Cardiac muscle cell (in vitro differentiated cells and primary cell): ENCODE measurements around the gene IQCH. TPM values are rescaled to one million over a fixed set of nuclear protein-coding genes. Genes with fewer than 3 reads are reported as not detected.

Source experiments
- DNase-seq, 2 donors: peaks; one replicate each; pipeline versions ENCODE4 v3.0.0 to v3.0.0-alpha.2; 2010 to 2017; ENCODE audit warnings: low read depth in 1 of 2, low spot score in 1 of 2
- H3K27ac ChIP-seq: fragments of 200-600 bp; sonication (generic); 2 replicates; pipeline ENCODE4 v1.5.1; 2016
- H3K27me3 ChIP-seq: fragments of 200-600 bp; sonication (generic); 2 replicates; pipeline ENCODE4 v1.6.0; 2016; ENCODE audit warnings: control low read depth
- H3K36me3 ChIP-seq: fragments of 200-600 bp; sonication (generic); 2 replicates; pipeline ENCODE4 v1.5.1; 2016; ENCODE audit warnings: control low read depth
- H3K4me1 ChIP-seq: fragments of 200-600 bp; sonication (generic); 2 replicates; pipeline ENCODE4 v1.8.1; 2017; ENCODE audit warnings: low read depth, mild to moderate bottlenecking, mixed run types
- H3K4me3 ChIP-seq: fragments of 200-600 bp; sonication (generic); 2 replicates; pipeline ENCODE4 v1.5.1; 2016; ENCODE audit warnings: mild to moderate bottlenecking
- H3K9me3 ChIP-seq: fragments of 200-600 bp; sonication (generic); 2 replicates; pipeline ENCODE4 v1.5.1; 2017; ENCODE audit warnings: low read depth, mild to moderate bottlenecking, control low read depth
- CTCF ChIP-seq: IDR thresholded peaks from 2 replicates; pipeline ENCODE4 v1.5.1; 2012; ENCODE audit warnings: low read depth, mild to moderate bottlenecking, low read length
- polyA plus RNA-seq: library from polyadenylated mRNA; unstranded; fragments of >200 nt; fragmentation: Nextera tagmentation; extraction: Ambion mirVana; gene quantifications from 2 replicates; pipeline ENCODE4 v1.2.1, GENCODE V29; 2016
- total RNA-seq: library from RNA; depleted of rRNA; stranded (reverse); fragments of >200 nt; gene quantifications from 2 replicates; pipeline ENCODE4 v1.2.3, GENCODE V29; 2016

The IQCH gene
- total and polyA plus RNA-seq, 2 experiments from 2014 or later, result 5.9 to 6.9 TPM

- no peak overlapping the region for H3K27ac ChIP-seq
- no peaks in the 10 kb centered on the region for H3K27me3 ChIP-seq
- no peaks in the 10 kb centered on the region for H3K36me3 ChIP-seq
- no peak overlapping the region for H3K4me3 ChIP-seq
- no peak for TF ChIP-seq CTCF
- no peaks in the 10 kb centered on the region for H3K9me3 ChIP-seq
- DNase-seq, result no peak
- no peaks in the 10 kb centered on the region for H3K4me1 ChIP-seq
Measured at GRCh38 chr15:67397139-67397538, 142.6 kb downstream of the IQCH start.

- Histone ChIP-seq H3K4me1 (no peaks in the 10 kb centered on the region), H3K9me3 (no peaks in the 10 kb centered on the region), H3K27ac (no peak overlapping the region), H3K36me3 (no peaks in the 10 kb centered on the region), H3K27me3 (no peaks in the 10 kb centered on the region), H3K4me3 (no peak overlapping the region)
- no peak for TF ChIP-seq CTCF
- no peak for DNase-seq
Measured at GRCh38 chr15:67399925-67400324, 145.3 kb downstream of the IQCH start.

GRCh38 chr15:67400890-67401289, 146.3 kb downstream of the IQCH start:
- H3K36me3 ChIP-seq, result no peaks in the 10 kb centered on the region
- no peak for TF ChIP-seq CTCF
- H3K4me1 ChIP-seq, result no peaks in the 10 kb centered on the region

GRCh38 chr15:67401336-67401735, 146.8 kb downstream of the IQCH start:
- no peaks in the 10 kb centered on the region for H3K9me3 ChIP-seq
- no peak for TF ChIP-seq CTCF
- DNase-seq, result no peak
- H3K4me3 ChIP-seq, result no peak overlapping the region
- H3K36me3 ChIP-seq, result no peaks in the 10 kb centered on the region
- H3K4me1 ChIP-seq, result no peaks in the 10 kb centered on the region
- H3K27ac ChIP-seq, result no peak overlapping the region
- H3K27me3 ChIP-seq, result no peaks in the 10 kb centered on the region

More at GRCh38 chr15:67400890-67401289, 146.3 kb downstream of the IQCH start:
- Histone ChIP-seq H3K4me3 (no peak overlapping the region), H3K27ac (no peak overlapping the region), H3K27me3 (no peaks in the 10 kb centered on the region), H3K9me3 (no peaks in the 10 kb centered on the region)
- no peak for DNase-seq

GRCh38 chr15:67403428-67404154, 149.0 kb downstream of the IQCH start:
- Histone ChIP-seq H3K4me3 (no peak overlapping the region), H3K36me3 (no peaks in the 10 kb centered on the region), H3K27me3 (no peaks in the 10 kb centered on the region), H3K27ac (no peak overlapping the region), H3K9me3 (no peaks in the 10 kb centered on the region), H3K4me1 (no peaks in the 10 kb centered on the region)
- no peak for DNase-seq
- TF ChIP-seq CTCF, result no peak
